GM21526 (cell line): ENCODE measurements around the gene STRN.
"Not testable (repeated sequence)": the region's sequence is repeated elsewhere in the genome, so short reads cannot be mapped to it uniquely, and the experiment has no call there.

Source experiments
- ATAC-seq: cut with Tn5 transposase; IDR thresholded peaks from one replicate; pipeline ENCODE4 v1.9.1; 2021; ENCODE audit warnings: moderate library complexity; ENCODE audit not compliant: unreplicated experiment, low FRiP score

Gene STRN, protein sequence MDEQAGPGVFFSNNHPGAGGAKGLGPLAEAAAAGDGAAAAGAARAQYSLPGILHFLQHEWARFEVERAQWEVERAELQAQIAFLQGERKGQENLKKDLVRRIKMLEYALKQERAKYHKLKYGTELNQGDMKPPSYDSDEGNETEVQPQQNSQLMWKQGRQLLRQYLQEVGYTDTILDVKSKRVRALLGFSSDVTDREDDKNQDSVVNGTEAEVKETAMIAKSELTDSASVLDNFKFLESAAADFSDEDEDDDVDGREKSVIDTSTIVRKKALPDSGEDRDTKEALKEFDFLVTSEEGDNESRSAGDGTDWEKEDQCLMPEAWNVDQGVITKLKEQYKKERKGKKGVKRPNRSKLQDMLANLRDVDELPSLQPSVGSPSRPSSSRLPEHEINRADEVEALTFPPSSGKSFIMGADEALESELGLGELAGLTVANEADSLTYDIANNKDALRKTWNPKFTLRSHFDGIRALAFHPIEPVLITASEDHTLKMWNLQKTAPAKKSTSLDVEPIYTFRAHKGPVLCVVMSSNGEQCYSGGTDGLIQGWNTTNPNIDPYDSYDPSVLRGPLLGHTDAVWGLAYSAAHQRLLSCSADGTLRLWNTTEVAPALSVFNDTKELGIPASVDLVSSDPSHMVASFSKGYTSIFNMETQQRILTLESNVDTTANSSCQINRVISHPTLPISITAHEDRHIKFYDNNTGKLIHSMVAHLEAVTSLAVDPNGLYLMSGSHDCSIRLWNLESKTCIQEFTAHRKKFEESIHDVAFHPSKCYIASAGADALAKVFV

DNA sequence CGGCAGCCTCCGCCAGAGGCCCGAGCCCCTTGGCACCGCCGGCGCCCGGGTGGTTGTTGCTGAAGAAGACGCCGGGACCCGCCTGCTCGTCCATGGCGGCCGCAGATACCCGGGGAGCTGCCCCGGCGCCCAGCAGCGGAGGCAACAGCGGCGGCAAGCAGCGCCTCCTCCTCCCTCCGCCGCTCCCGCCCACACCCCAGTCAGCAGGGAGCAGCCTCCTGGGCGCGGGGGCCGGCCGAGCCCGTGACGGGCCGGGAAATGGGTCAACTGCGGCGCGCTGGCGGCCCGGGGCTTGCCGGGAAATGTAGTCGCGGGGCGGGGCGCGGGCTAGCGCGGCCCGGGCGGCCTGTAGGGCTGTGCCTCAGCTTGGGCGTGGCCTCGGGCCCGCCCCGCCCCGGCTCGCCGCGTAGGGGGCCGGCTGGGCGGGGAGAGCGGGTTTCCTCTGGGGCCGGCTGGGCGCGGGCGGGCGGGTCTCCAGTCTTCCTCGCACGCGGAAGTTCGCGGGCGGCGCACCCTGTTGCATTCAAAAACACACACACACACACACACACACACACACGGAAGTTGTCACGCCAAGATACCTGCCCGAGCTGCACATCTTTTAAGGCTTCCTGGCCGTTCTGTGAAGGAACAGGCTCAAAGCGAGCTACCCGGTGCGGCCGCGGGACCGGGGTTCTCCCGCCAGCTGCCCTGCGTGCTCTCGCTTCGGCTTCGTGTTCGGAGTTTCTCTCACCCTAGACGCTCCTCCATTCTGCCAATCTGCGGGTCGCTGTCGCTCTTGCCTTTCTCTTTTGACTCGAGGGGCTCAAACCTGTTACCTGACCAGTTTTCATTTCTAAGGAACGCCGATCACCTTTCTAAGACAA lies at the start of gene STRN:
TSS of gene STRN (minus strand) at position 167 of the 866 bp plus-strand sequence. CDS start at position 94, 73 bp downstream.
- peak; percentile 94 for ATAC-seq

DNA sequence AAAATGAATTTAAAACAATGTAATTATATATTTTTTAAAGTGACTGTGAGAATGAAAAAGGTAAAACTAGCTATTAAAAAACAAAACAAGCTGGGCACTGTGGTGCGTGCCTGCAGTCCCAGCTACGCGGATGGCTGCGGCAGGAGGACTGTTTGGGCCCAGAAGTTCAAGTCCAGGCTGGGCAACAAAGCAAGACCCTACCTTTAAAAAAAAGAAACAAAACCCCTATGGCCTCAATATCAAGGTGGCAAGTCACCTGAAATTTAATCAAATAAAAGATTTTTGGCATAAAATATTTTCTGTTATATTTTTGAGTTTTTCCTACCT lies 46.9 kb upstream of the STRN start:
- peak; percentile 13 for ATAC-seq

DNA sequence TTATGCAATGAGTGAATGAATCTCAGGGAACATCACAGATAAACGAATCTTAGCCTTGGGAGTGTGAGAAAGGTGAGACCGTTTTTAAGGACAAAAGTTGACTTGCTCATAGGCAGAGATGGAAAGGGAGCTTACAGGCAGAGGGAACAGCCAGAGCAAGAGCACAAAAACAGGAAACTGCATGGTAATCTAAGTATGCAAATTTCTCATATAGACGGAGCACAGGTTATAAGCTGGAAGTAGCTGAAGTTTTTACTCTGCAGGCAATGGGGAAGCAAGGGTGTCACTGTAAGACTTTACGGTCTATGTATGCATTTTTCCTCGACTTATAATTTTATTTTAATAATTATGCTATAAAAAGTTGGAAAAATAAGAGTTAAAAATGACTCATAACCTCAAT lies 44.8 kb upstream of the STRN start:
- no peak for ATAC-seq

DNA sequence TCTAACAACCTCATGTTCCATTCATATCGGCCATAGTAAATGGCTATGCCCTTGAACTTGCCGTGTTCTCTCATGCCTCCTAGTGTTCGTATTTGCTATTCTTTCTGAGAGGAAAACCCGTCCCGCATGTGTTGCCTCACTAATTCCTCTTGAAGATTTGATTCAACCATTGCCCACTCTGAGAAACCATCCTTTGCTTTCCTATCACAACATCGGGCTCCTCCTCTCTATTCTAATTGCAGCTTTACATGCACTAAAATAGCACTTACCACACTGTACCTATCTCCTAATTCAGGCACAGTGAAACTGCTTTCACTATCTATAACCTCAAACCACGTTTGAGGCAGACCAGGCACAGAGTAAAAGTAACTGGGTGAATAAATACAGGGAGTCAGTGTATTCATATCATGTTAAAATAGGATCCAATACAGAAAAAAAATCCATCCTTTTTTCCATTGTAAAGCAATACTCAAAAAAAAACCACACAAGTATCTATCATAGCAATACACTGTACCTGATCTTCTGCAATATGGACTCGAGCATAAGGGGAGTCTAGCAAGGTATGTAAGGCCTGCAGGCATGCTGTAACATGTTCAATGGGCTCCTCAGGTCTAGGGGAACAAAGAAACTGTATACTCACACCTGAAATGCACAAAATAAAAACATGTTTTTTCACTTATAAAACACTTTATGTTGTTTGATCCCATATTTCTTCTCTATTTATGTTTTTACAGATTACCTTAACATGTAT lies 39.0 kb upstream of the STRN start:
- ATAC-seq = peak; percentile 99

DNA sequence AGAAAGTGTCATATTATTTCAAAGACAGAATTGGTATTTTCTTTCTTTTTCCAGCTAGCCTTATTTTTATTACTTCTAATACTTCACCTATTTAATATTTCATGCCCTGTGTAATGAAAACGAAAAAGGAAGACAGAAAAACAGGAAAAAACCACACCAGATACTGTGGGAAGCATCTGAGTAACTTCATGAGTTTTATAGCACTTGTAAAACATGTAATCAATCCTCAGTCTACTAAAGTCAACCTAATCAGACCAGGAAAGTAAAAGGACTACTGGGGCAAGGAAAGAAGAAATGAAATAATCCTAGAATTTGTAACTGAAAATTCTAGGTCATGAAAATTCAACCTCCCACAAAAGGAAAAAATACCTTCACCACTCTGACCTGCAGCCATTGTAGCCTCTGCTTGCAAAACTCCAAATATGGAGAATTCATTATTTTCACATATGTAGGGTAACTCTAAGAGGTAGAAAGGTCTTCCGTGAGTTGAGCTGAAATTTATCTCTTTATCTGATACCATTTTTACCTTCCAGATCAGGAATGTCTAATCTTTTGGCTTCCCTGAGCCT lies 34.7 kb upstream of the STRN start:
- ATAC-seq = no peak

DNA sequence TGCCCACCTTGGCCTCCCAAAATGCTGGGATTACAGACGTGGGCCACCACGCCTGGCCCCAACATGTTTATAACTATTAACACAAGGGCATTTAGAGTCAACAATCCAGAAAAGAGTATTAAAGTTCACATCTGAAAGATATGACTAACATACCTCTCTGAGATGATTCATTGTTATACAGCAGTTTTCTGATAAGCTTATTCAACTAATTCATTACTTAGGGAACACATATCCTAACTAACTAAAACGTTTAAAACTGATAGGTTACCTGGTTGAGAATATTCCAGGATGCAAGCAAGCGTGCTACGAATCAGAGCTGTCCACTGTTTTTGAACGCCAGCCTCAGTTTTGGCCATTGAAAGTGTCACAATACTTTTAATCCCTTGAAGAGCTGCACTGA lies 34.0 kb upstream of the STRN start:
- ATAC-seq = no peak

DNA sequence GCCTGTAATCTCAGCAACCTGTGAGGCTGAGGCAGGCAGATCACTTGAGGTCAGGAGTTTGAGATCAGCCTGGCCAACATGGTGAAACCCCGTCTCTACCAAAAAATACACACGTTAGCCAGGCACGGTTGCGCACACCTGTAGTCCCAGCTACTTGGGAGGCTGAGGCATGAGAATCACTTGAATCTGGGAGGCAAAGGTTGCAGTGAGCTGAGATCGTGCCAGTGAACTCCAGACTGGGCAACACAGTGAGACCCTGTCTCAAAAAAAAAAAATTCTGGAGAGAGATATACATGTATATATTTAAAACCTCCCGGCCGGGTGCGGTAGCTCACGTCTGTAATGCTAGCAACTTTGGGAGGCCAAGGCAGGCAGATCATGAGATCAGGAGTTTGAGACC lies 33.1 kb upstream of the STRN start:
- not testable (repeated sequence) for ATAC-seq

DNA sequence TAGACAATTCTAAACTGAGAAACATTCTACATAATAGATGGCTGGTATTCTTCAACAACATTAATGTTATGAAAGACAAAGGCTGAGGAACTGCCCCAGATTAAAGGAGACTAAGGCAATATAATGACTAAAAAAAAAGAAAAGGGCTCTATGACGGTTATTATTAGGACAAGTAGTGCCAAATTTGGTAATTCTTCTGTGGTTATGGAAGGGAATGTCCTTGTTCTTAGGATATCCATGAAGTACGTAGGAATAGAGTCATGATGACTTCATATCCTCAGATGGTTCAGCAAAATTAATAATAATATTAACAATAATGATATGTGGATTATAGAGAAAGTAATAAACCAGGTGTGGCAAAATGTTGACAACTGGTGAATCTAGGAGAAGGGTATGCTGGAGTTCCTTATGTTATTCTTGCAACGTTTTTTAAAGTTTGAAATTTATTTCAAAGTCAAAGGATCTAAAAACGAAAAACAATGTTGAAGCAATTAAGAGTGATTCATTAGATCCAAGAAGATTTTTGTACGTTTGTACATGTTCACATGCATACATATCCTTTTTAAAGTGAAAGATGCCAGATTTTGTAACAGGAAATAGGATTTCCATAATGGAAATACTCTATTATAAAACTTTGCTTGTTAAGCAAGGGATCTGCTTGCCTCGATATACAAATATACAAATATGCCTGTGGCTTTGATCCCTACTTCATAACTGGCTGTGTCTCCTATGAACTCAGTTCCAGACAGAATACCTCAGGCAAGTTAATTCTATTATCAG lies 27.7 kb upstream of the STRN start:
- no peak for ATAC-seq

DNA sequence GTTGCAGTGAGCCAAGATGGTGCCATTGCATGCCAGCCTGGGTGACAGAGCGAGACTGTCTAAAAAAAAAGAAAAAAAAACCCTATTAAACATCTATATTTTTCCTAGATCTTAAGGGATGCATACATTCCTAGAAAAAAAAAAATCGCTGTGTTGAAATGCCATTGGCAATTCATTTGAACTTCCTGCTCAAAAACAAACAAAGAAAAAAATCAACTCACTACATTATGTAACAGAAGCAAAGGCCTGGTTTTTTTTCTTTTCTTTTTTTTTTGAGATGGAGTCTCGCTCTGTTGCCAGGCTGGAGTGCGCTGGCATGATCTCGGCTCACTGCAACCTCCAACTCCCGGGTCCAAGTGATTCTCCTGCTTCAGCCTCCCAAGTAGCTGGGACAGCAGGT lies 21.7 kb upstream of the STRN start:
- no peak for ATAC-seq

DNA sequence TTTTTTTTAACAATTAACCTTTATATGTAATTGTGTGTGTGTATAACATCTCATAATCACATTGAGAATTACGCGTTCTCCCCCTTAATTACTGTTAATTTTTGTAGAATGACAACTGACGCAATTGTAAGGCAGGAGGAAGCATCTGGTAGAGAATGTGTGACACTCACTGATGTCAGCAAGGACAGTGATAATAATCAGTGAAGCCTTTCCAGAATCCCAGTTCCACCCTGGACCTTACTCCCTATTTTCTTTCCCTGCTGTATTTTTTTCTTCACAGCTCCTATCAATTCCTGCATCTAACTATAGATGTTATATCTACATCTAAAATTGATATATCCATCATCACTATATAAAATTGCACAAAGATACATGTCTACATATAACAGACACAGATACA lies 16.1 kb upstream of the STRN start:
- no peak for ATAC-seq

DNA sequence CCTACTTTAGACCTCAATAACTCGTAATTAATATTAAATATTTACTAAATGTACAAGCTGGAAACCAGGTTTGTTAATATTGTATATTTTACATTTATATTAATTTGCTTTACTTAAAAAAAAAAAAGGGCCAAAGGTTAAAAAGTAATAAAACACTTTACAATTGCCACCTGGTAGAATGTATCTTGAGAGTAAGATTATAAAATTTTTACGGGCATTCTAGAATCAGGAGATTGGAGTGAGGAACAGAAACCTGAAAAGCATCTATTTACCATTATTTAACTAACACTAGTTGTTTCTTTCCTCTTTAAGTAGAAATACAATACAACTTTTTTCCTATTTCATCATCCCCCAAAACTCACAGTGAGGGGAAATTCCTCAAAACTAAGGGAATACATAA lies 15.6 kb upstream of the STRN start:
- no peak for ATAC-seq

DNA sequence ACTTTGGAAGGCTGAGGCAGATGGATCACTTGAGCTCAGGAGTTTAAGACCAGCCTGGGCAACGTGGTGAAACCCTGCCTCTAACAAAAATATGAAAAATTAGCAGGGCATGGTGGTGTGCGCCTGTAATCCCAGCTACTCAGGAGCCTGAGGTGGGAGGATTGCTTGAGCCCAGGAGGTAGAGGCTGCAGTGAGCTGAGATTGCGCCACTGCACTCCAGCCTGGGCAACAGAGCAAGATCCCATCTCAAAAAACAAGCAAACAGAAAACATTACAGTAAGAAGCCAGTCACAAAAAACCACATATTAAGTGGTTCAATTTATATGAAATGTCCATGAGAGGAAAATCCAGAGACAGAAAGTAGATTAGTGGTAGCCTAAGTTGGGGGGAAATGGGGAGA lies 12.7 kb upstream of the STRN start:
- not testable (repeated sequence) for ATAC-seq

DNA sequence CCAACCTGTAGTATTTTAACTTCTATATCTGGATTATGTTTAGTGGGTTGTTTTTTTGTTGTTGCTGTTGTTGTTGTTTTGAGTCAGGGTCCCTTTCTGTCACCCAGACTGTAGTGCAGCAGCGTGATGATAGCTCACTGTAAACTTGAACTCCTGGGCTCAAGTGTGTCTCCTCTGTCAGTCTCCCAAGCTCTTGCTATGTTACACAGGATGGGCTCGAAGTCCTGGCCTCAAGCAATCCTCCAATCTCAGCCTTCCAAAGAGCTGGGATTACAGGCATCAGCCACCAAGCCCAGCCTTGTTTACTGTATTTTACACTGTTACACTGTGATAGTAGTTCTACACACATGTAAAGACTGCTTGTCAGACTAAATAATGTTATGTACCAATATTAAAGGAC lies 9.7 kb upstream of the STRN start:
- no peak for ATAC-seq

DNA sequence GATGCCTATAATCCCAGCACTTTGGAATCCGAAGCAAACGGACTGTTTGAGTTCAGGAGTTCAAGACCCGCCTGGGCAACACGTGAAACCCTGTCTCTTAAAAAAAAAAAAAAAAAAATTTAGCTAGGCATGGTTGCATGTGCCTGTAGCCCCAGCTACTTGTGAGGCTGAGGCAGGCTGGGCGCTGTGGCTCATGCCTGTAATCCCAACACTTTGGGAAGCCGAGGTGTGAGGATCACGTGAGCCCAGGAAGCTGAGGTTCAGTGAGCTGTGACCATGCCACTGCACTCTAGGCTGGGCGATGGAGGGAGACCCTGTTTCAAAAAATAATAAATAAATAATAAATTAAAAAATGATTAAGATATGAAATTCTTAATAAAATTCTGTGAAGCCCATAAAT lies 9.0 kb upstream of the STRN start:
- ATAC-seq = no peak

DNA sequence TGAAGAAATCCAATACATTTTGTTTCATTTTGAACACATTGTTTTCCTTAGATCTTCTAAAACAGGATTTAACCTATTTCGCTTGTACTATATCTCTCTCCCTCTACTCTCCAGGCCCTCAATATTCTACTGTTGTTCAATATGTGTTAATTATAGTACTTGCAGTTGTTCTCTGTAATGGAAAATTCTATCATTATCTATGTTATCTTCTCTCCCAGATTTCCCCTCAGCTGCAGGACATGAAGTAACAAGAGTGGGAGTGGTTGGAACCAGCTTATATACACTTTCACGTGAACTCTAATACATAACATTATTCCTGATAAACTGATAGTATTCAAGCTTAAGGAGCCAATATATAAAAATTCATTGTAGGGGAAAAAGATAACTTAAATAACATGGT lies 7.0 kb upstream of the STRN start:
- ATAC-seq = no peak

DNA sequence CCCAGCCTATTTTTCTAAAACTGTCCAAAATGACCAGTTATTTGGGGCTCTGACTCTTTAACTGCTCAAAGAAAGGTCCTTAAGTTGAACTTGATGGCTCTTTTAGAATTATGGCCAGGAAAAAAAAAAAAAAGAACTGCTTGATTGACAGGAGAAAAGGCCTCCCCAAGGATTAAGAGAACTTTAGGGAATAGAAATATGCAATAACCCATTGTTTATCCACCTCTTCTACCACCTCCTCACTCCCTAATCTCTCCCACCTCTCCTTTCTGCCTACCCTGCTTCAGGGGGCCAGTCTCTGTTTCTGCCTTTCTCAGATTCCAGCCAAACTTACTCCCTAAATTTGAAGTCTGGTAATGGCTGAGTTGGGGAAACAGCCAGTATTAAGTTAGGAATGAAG lies 5.7 kb upstream of the STRN start:
- ATAC-seq = no peak

DNA sequence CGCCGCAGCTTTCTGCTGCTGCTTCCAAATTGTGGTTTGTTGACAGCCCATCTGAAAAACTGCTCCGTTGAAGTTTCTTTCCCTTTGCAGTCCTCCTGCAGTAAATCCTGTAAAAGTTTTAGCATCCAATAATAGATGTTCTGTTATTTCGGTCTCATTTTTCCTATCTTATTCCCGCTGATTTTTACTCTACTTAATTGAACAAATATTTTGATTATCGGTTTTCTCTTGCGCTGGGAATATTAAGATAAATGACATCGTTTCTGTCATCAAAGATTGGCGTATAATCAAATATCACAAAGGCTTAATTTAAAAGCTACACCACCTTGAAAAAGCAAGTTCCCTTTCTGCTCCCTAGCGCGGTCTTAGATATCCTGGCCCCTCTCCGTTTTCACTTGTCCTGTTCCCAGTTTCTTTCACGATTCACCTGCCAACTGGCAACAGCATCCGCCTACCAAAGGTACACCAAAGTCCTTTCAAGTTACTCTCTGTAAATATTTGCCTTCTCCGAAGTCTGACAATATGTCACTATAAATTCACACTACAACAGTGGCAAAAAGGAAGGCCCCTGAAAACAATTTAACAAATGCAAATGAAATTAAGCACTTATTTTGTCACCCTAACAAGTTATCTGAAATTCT lies 1.0 kb upstream of the STRN start:
- ATAC-seq = no peak

DNA sequence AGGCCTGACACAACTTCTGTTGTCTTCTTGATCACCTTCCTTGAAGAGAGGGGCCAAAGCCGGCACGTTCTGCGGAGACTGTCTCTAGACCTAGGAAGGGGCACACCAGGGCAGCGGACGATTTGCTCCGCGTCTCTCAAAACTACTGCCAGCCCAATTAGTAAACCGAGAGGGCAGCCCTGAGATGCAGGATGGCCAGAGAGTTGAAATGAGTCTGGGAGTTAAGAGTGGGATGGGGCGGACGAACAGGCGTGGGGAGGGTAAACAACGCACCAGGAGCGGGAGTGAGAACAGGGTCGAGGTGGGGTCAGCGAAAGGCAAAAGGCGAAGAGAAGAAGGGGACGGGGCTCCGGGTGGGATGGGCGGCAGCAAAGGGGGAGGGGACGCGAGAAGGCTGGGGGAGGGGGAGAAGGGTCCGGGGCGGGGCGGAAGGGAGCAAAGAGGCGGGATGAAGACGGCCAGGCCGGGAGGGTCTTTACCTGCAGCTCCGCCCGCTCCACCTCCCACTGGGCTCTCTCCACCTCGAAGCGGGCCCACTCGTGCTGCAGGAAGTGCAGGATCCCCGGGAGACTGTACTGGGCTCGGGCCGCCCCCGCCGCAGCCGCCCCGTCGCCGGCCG lies 476 bp downstream of the STRN start:
- peak; percentile 33 for ATAC-seq
